PFSK-1 (cell line): ENCODE results near the gene PMFBP1.

ENCODE experiments used
- FOXP2 ChIP-seq: optimal IDR thresholded peaks from 2 replicates; pipeline ENCODE3; 2011; ENCODE audit warnings: borderline replicate concordance, control low read depth, inconsistent platforms; ENCODE audit not compliant: insufficient read depth; ENCODE audit errors: extremely low read length, extremely low read depth
- POLR2AphosphoS5 ChIP-seq: IDR thresholded peaks from 2 replicates; pipeline ENCODE4 v1.6.1; 2012; ENCODE audit warnings: low read depth, mild to moderate bottlenecking, control low read depth, low read length, moderate library complexity
- REST ChIP-seq, 2 experiments: IDR thresholded peaks; 2 replicates each; pipeline versions ENCODE4 v1.6.1 to v1.8.0; 2011 to 2012; ENCODE audit warnings: low read depth in 2 of 2, low read length in 2 of 2, control low read depth in 1 of 2, inconsistent platforms in 1 of 2, mild to moderate bottlenecking in 1 of 2, moderate library complexity in 1 of 2; ENCODE audit not compliant: insufficient read depth in 1 of 2
- SIN3A ChIP-seq: IDR thresholded peaks from 2 replicates; pipeline ENCODE4 v1.6.1; 2012; ENCODE audit warnings: mild to moderate bottlenecking, low read length, moderate library complexity, borderline replicate concordance; ENCODE audit not compliant: insufficient read depth

GRCh38 chr16:72085002-72085401 is 87.0 kb downstream of the PMFBP1 start:
- no peak for TF ChIP-seq POLR2AphosphoS5
- TF ChIP-seq SIN3A = no peak
- TF ChIP-seq FOXP2 = no peak
- no peak for TF ChIP-seq REST (IDR thresholded peaks at IDR 0.05; ENCODE audit: insufficient read depth in 1 of 2, low read depth in 2 of 2, low read length in 2 of 2)
